Motor neuron (in vitro differentiated cells): ENCODE measurements around the gene NOM1. TPM values are rescaled to one million over a fixed set of nuclear protein-coding genes. Genes with fewer than 3 reads are reported as not detected.

Experiments
- ATAC-seq, 8 experiments: fragments of 200-7000 bp; cut with Tn5 transposase; replicated peaks in 6 of 8; 2 replicates each; pipeline ENCODE4 v1.8.0; 2021; ENCODE audit warnings: mild to moderate bottlenecking in 8 of 8, moderate library complexity in 8 of 8
- H3K27ac ChIP-seq, 2 donors: fragments of 250-450 bp; sonication (Bioruptor Pico); 2 replicates each; pipeline ENCODE4 v1.9.0; 2021; ENCODE audit warnings: antibody characterized with exemption in 2 of 2, mild to moderate bottlenecking in 2 of 2, moderate library complexity in 1 of 2
- H3K4me1 ChIP-seq, 2 donors: fragments of 250-450 bp; sonication (Bioruptor Pico); replicated peaks in 1 of 2; 2 replicates each; pipeline ENCODE4 v1.6.1; 2021; ENCODE audit warnings: antibody characterized with exemption in 2 of 2, mild to moderate bottlenecking in 2 of 2, moderate library complexity in 1 of 2
- H3K4me3 ChIP-seq, 5 donors: fragments of 250-450 bp; sonication (Bioruptor Pico); 2 replicates each; pipeline ENCODE4 v1.9.0; 2021; ENCODE audit warnings: antibody characterized with exemption in 5 of 5, mild to moderate bottlenecking in 5 of 5, moderate library complexity in 4 of 5
- WGBS, 10 experiments: fragments of 450-650 bp; shearing (Covaris generic); methylation state at CpG; one replicate each; pipeline ENCODE4 v1.0.0; 2022; 5-methylcytosine and 5-hydroxymethylcytosine counted together
- in situ Hi-C, 9 experiments: fragments of 400-800 bp; cut with MboI; loops; one replicate each; pipeline ENCODE4 v1.15.0; 2021; ENCODE audit warnings: low sequenced_read_pairs in 9 of 9, low pct_unique_long_range_greater_than_20kb in 2 of 9; ENCODE audit not compliant: unreplicated experiment in 9 of 9
- total RNA-seq, 8 experiments: library from RNA; unstranded; fragments of 300-600 nt; gene quantifications; 2 replicates each; pipeline versions ENCODE4 v1.2.3 to v1.2.4, GENCODE V29; 2022

Gene NOM1
- total RNA-seq, 8 experiments from 2014 or later: 7.2 to 44.4 (median 9.5) TPM

- in situ Hi-C loops: no loop called here
- peaks cover 23 to 27% of the 10 kb centered on the region in 2 donors for H3K4me1 ChIP-seq
- ATAC-seq: no peak
- H3K4me3 ChIP-seq: no peak overlapping the region
- no peak overlapping the region for H3K27ac ChIP-seq
These were observed 63.6 kb downstream of the NOM1 start for GRCh38 chr7:157013101-157013500.

GRCh38 chr7:157013602-157014549 is 64.4 kb downstream of the NOM1 start:
- Histone ChIP-seq H3K27ac (no peak overlapping the region), H3K4me3 (no peak overlapping the region), H3K4me1 (peaks cover 26 to 29% of the 10 kb centered on the region in 2 donors)
- no peak for ATAC-seq
- in situ Hi-C loops: no loop called here
- WGBS, 10 experiments: 5 to 50% (median 17%) methylated on average over 1 to 7 of the region's 13 CpGs; no CpG with 5 or more reads in 3 of the 10 experiments

DNA sequence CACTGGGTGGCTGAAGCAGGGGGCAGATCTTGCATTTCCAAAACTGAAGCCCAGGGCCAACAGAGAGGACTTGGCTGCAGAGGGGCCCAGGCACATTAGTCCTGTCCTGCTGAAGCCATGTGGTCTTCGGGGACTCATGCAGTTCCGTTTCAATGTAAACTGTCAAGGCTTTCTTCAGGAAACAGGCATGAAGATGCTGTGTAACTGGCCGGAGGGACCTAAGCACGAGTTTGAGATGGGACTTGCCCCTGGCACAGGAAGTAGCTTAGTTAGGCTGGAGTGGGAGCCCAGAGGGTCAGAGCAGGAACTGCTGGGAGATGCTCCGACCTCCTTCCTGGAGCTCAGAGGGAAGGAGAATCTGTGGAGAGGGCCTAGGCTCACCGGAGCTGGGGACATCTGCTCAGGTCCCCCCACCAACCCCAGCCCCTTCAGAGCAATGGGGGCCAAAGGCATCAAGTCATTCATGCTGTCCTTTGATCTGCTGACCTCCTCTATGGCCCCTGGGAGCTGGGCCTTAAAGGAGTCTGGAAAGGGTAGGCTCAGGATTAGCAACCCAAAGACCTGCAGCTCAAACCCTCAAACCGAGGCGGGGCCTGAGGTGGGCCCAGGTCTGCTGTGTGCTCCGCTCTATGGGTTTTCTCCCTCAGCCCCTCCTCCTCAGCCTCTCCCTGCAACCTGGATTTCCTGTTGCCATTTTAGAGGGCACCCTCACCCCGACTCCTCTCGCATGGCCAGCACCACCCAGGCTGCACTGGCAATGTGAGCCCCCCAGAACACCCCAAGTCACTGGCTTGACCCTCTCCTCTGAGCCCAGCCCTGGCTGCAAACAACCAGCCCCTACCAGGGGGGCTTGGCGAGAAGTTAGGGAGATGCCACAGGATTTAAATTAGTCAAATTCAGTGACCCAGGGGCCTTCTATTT is 65.4 kb downstream of the NOM1 start:
- 0 to 64% (median 29%) methylated on average over 1 to 9 of the region's 12 CpGs; no CpG with 5 or more reads in 2 of the 10 experiments for WGBS, 10 experiments
- H3K4me1 ChIP-seq: peaks cover 21 to 29% of the 10 kb centered on the region in 2 donors

DNA sequence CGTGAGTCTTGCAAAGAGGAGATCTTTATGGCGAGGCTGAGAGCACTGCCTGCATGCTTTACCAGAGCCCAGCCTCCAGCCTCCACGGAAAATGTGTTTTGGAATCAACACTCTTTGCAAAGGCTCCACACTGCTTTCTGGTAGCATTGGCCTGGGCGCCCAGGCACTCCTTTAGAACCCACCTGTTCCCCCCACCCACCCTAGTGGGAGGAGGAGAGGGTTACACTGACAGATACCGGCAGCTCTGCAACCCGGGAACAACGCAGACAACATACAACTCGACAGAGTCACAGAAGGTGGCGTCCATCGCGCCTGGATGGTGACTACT is 66.5 kb downstream of the NOM1 start:
- H3K4me3 ChIP-seq: no peak overlapping the region
- in situ Hi-C loops: no loop called here
- 0 to 7% (median 0%) methylated on average over 1 to 8 of the region's 11 CpGs; no CpG with 5 or more reads in 4 of the 10 experiments for WGBS, 10 experiments
- ATAC-seq: no peak
- H3K27ac ChIP-seq: peak overlapping the region in 1 of 2 donors; percentile 79
- H3K4me1 ChIP-seq: peaks cover 23 to 29% of the 10 kb centered on the region in 2 donors

More for the DNA sequence above, 65.4 kb downstream of the NOM1 start:
- no peak for ATAC-seq
- H3K27ac ChIP-seq: no peak overlapping the region
- no peak overlapping the region for H3K4me3 ChIP-seq
- in situ Hi-C loops: no loop called here

- 0 to 23% (median 9%) methylated on average over 2 to 7 of the region's 16 CpGs; no CpG with 5 or more reads in 4 of the 10 experiments for WGBS, 10 experiments
- H3K4me1 ChIP-seq: peaks cover 28 to 29% of the 10 kb centered on the region in 2 donors
- in situ Hi-C loops: no loop called here
- peak in 4 of 8 experiments; percentile 5 to 25 (median 10) for ATAC-seq
- H3K4me3 ChIP-seq: no peak overlapping the region
- peak overlapping the region in 1 of 2 donors; percentile 79 for H3K27ac ChIP-seq
These were observed 67.0 kb downstream of the NOM1 start for GRCh38 chr7:157016352-157017041.

- Histone ChIP-seq H3K27ac (peak overlapping the region in 1 of 2 donors; percentile 79), H3K4me3 (no peak overlapping the region), H3K4me1 (peaks cover 29 to 34% of the 10 kb centered on the region in 2 donors)
- in situ Hi-C loops: no loop called here
- 0 to 20% (median 9%) methylated on average over 1 to 2 of the region's 11 CpGs; no CpG with 5 or more reads in 4 of the 10 experiments for WGBS, 10 experiments
- peak in 2 of 8 experiments; percentile 3 to 12 for ATAC-seq
These were observed 67.6 kb downstream of the NOM1 start for GRCh38 chr7:157017149-157017548.

GRCh38 chr7:157017603-157018327 is 68.3 kb downstream of the NOM1 start:
- Histone ChIP-seq H3K27ac (peak overlapping the region; percentile 24 to 79), H3K4me1 (peaks cover 29 to 35% of the 10 kb centered on the region in 2 donors), H3K4me3 (peak overlapping the region in 1 of 5 donors; percentile 27)
- WGBS, 10 experiments: 11 to 50% methylated on average over 2 to 3 of the region's 48 CpGs; no CpG with 5 or more reads in 8 of the 10 experiments
- peak in 5 of 8 experiments; percentile 4 to 49 (median 34) for ATAC-seq
- in situ Hi-C loops: no loop called here

GRCh38 chr7:157018328-157018996 is 69.0 kb downstream of the NOM1 start:
- ATAC-seq: peak in 5 of 8 experiments; percentile 22 to 44 (median 38)
- in situ Hi-C loops: no loop called here

GRCh38 chr7:157018997-157019608 is 69.6 kb downstream of the NOM1 start:
- in situ Hi-C loops: no loop called here
- peaks cover 29 to 35% of the 10 kb centered on the region in 2 donors for H3K4me1 ChIP-seq
- peak in 4 of 8 experiments; percentile 1 to 12 (median 10) for ATAC-seq

More at GRCh38 chr7:157018328-157018996, 69.0 kb downstream of the NOM1 start:
- 0 to 8% (median 4%) methylated on average over 1 to 9 of the region's 49 CpGs; no CpG with 5 or more reads in 3 of the 10 experiments for WGBS, 10 experiments
- Histone ChIP-seq H3K27ac (peak overlapping the region; percentile 24 to 79), H3K4me3 (peak overlapping the region in 1 of 5 donors; percentile 27), H3K4me1 (peaks cover 29 to 35% of the 10 kb centered on the region in 2 donors)

GRCh38 chr7:157019718-157020451 is 70.4 kb downstream of the NOM1 start:
- in situ Hi-C loops: no loop called here
- peaks cover 29 to 35% of the 10 kb centered on the region in 2 donors for H3K4me1 ChIP-seq
- no peak for ATAC-seq
- peak overlapping the region in 1 of 5 donors; percentile 8 for H3K4me3 ChIP-seq
- 0 to 19% (median 8%) methylated on average over 1 to 20 of the region's 25 CpGs for WGBS, 10 experiments
- H3K27ac ChIP-seq: no peak overlapping the region

More at GRCh38 chr7:157018997-157019608, 69.6 kb downstream of the NOM1 start:
- peak overlapping the region in 2 of 5 donors; percentile 14 to 27 for H3K4me3 ChIP-seq
- 0 to 4% (median 0%) methylated on average over 1 to 13 of the region's 50 CpGs; no CpG with 5 or more reads in 4 of the 10 experiments for WGBS, 10 experiments
- H3K27ac ChIP-seq: peak overlapping the region in 1 of 2 donors; percentile 79
